ENCODE measurements around the gene TENT4A. TPM values are rescaled to one million over a fixed set of nuclear protein-coding genes. Genes with fewer than 3 reads are reported as not detected.

TENT4A gene
- total RNA-seq, 1 experiment from 2014 or later: 25.6 TPM

GRCh38 chr5:6805841-6806240 is 92.6 kb downstream of the TENT4A start:
- Histone ChIP-seq H3K4ac (ENCODE audit: low read depth, low read length) (no peak overlapping the region), H2BK12ac (ENCODE audit: insufficient read length, low read depth, low read length) (no peak overlapping the region), H3K9me3 (ENCODE audit: control insufficient read depth, low read depth, low read length) (peaks cover 5% of the 10 kb centered on the region), H2BK120ac (ENCODE audit: low read depth, low read length, poor library complexity, severe bottlenecking) (no peak overlapping the region), H3K9ac (ENCODE audit: extremely low read depth, insufficient read length, low read length) (no peak overlapping the region), H3K14ac (ENCODE audit: insufficient read depth, low read length) (no peak overlapping the region), H2BK15ac (ENCODE audit: low read depth, low read length) (no peak overlapping the region), H3K4me2 (ENCODE audit: insufficient read depth, insufficient read length, low read length) (no peak overlapping the region), H3K56ac (ENCODE audit: insufficient read length, low read depth, low read length) (no peak overlapping the region), H4K5ac (ENCODE audit: insufficient read length, low read depth, low read length) (no peak overlapping the region), H3K79me2 (ENCODE audit: insufficient read depth, low read length) (no peaks in the 10 kb centered on the region), H2BK20ac (ENCODE audit: low read depth, low read length, poor library complexity, severe bottlenecking) (no peak overlapping the region), H3K79me1 (ENCODE audit: insufficient read depth, low read depth, low read length, poor library complexity, severe bottlenecking) (no peaks in the 10 kb centered on the region), H4K91ac (ENCODE audit: insufficient read length, low read depth, low read length) (no peak overlapping the region), H3K27me3 (ENCODE audit: insufficient read depth, low read length) (no peaks in the 10 kb centered on the region), H3K18ac (ENCODE audit: insufficient read length, low read depth, low read length) (no peak overlapping the region), H4K20me1 (ENCODE audit: control insufficient read depth, insufficient read depth, insufficient read length) (no peaks in the 10 kb centered on the region), H3K23ac (ENCODE audit: insufficient read length, low read depth, low read length) (no peak overlapping the region), H2AFZ (ENCODE audit: low read length) (no peak overlapping the region), H3T11ph (ENCODE audit: low read length) (no peak overlapping the region), H3K27ac (ENCODE audit: insufficient read length, low read depth, low read length) (no peak overlapping the region), H2AK5ac (ENCODE audit: insufficient read length, low read length) (no peak overlapping the region), H4K8ac (replicated peaks; ENCODE audit: insufficient read length, low read depth, low read length) (no peak overlapping the region), H3K23me2 (ENCODE audit: insufficient read length, low read depth, low read length, poor library complexity, severe bottlenecking) (no peaks in the 10 kb centered on the region), H2BK5ac (ENCODE audit: insufficient read length, low read length) (no peak overlapping the region), H3K4me1 (ENCODE audit: insufficient read depth, low read length) (no peaks in the 10 kb centered on the region)
- DNase-seq: no peak
- TF ChIP-seq, protein P1, sequence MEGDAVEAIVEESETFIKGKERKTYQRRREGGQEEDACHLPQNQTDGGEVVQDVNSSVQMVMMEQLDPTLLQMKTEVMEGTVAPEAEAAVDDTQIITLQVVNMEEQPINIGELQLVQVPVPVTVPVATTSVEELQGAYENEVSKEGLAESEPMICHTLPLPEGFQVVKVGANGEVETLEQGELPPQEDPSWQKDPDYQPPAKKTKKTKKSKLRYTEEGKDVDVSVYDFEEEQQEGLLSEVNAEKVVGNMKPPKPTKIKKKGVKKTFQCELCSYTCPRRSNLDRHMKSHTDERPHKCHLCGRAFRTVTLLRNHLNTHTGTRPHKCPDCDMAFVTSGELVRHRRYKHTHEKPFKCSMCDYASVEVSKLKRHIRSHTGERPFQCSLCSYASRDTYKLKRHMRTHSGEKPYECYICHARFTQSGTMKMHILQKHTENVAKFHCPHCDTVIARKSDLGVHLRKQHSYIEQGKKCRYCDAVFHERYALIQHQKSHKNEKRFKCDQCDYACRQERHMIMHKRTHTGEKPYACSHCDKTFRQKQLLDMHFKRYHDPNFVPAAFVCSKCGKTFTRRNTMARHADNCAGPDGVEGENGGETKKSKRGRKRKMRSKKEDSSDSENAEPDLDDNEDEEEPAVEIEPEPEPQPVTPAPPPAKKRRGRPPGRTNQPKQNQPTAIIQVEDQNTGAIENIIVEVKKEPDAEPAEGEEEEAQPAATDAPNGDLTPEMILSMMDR (conservative IDR thresholded peaks at IDR 0.05): no peak
- Mint-ChIP-seq H3K27ac (no peak overlapping the region), H3K9me3 (peaks cover 17 to 30% of the 10 kb centered on the region in 2 experiments), H3K36me3 (ENCODE audit: insufficient read depth in 1 of 3, low read depth in 3 of 3) (peaks cover 3 to 10% (median 10%) of the 10 kb centered on the region in 3 experiments; a peak in 4 of 7 replicates), H3K4me3 (no peak overlapping the region), H3K27me3 (ENCODE audit: low read depth) (peaks cover 7% of the 10 kb centered on the region; the same call in 1 of the 2 replicates), H3K4me1 (no peaks in the 10 kb centered on the region)
- WGBS (ENCODE audit: extremely low coverage, insufficient read length, low lambda C conversion rate): no CpG with 5 or more reads among the region's 2 CpGs

Other genes with a start within 250 kb of the TENT4A start
- gene NSUN2, start 80.4 kb upstream of the TENT4A start, total RNA-seq (2021): 115 and 116 TPM in 2 replicates
- gene SRD5A1, start 80.0 kb upstream of the TENT4A start, total RNA-seq (2021): 29.9 and 31.3 TPM in 2 replicates